KOPT-K1 (cell line): ENCODE data around the gene SS18L1.

ENCODE experiments used
- H3K27ac ChIP-seq: fragments of 200-600 bp; sonication (generic); 2 replicates; pipeline ENCODE4 v1.5.1; 2016; ENCODE audit warnings: antibody characterized with exemption, mild to moderate bottlenecking, low read depth, low read length; ENCODE audit not compliant: poor library complexity, severe bottlenecking
- H3K36me3 ChIP-seq: fragments of 200-600 bp; sonication (generic); 2 replicates; pipeline ENCODE4 v1.5.1; 2017; ENCODE audit warnings: antibody characterized with exemption, mild to moderate bottlenecking, low read length, moderate library complexity; ENCODE audit not compliant: insufficient read depth
- H3K9me3 ChIP-seq: fragments of 200-600 bp; sonication (generic); 2 replicates; pipeline ENCODE4 v1.5.1; 2017; ENCODE audit warnings: antibody characterized with exemption, low read length, mild to moderate bottlenecking; ENCODE audit not compliant: insufficient read depth, poor library complexity, severe bottlenecking

Gene SS18L1

GRCh38 chr20:62229667-62230066 lies 86.1 kb downstream of the SS18L1 start:
- H3K9me3 ChIP-seq: no peaks in the 10 kb centered on the region
- H3K27ac ChIP-seq: no peak overlapping the region
- H3K36me3 ChIP-seq: no peaks in the 10 kb centered on the region

GRCh38 chr20:62230276-62230675 lies 86.7 kb downstream of the SS18L1 start:
- no peak overlapping the region for H3K27ac ChIP-seq
- H3K9me3 ChIP-seq: no peaks in the 10 kb centered on the region

DNA sequence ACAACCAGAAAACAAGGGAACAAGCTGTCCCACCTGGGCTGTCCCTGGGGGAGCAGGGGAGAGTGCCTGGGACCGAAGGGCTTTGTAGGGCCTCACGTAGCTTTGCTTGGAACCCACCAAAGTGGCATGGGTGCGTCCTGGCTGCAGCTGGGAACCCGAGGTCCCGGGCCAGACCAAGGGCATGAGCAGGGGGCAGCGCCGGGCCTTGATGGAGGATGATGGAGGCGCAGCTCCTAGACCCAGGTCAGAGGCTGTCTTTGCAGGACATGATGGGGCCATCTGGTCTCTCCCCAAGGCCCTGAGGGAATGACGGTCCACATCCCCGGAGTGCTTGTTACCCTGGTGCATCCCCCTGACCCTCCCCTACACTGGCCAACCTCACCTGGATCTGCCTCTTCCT lies 87.1 kb downstream of the SS18L1 start:
- Histone ChIP-seq H3K9me3 (no peaks in the 10 kb centered on the region), H3K27ac (no peak overlapping the region), H3K36me3 (no peaks in the 10 kb centered on the region)

More at GRCh38 chr20:62230276-62230675, 86.7 kb downstream of the SS18L1 start:
- H3K36me3 ChIP-seq: no peaks in the 10 kb centered on the region

GRCh38 chr20:62231292-62231691 lies 87.7 kb downstream of the SS18L1 start:
- H3K27ac ChIP-seq: no peak overlapping the region
- no peaks in the 10 kb centered on the region for H3K36me3 ChIP-seq
- no peaks in the 10 kb centered on the region for H3K9me3 ChIP-seq
